ENCODE measurements around the gene AANAT.
A peak's percentile ranks its signal among the peaks of the same experiment; 100 is the strongest.

Gene AANAT

GRCh38 chr17:76467366-76467765 lies at the start of gene AANAT:
Gene AANAT (plus strand): TSS chr17:76467603. CDS start chr17:76468747, 1,144 bp downstream.
- no peak for DNase-seq (ENCODE audit: low read depth)

- DNase-seq (ENCODE audit: low read depth): no peak
Measured at GRCh38 chr17:76419576-76420260, 47.7 kb upstream of the AANAT start.

GRCh38 chr17:76420356-76421043 lies 46.9 kb upstream of the AANAT start:
- DNase-seq (ENCODE audit: low read depth): no peak

- DNase-seq (ENCODE audit: low read depth): no peak
Measured at GRCh38 chr17:76421044-76421407, 46.4 kb upstream of the AANAT start.

GRCh38 chr17:76422406-76422805 lies 45.0 kb upstream of the AANAT start:
- no peak for DNase-seq (ENCODE audit: low read depth)

- DNase-seq (ENCODE audit: low read depth): no peak
Measured at GRCh38 chr17:76422860-76423259, 44.5 kb upstream of the AANAT start.

- no peak for DNase-seq (ENCODE audit: low read depth)
Measured at GRCh38 chr17:76426853-76427252, 40.5 kb upstream of the AANAT start.

GRCh38 chr17:76427501-76428231 lies 39.7 kb upstream of the AANAT start:
- DNase-seq (ENCODE audit: low read depth): peak; percentile 16

GRCh38 chr17:76428511-76428910 lies 38.9 kb upstream of the AANAT start:
- no peak for DNase-seq (ENCODE audit: low read depth)

GRCh38 chr17:76431509-76431908 lies 35.9 kb upstream of the AANAT start:
- no peak for DNase-seq (ENCODE audit: low read depth)

GRCh38 chr17:76432004-76432403 lies 35.4 kb upstream of the AANAT start:
- no peak for DNase-seq (ENCODE audit: low read depth)

GRCh38 chr17:76432712-76433336 lies 34.6 kb upstream of the AANAT start:
- DNase-seq (ENCODE audit: low read depth): no peak

- DNase-seq (ENCODE audit: low read depth): no peak
Measured at GRCh38 chr17:76433693-76434092, 33.7 kb upstream of the AANAT start.

GRCh38 chr17:76434870-76435269 lies 32.5 kb upstream of the AANAT start:
- DNase-seq (ENCODE audit: low read depth): no peak

GRCh38 chr17:76435751-76436150 lies 31.7 kb upstream of the AANAT start:
- no peak for DNase-seq (ENCODE audit: low read depth)

GRCh38 chr17:76437467-76438402 lies 29.7 kb upstream of the AANAT start:
- no peak for DNase-seq (ENCODE audit: low read depth)

- DNase-seq (ENCODE audit: low read depth): no peak
Measured at GRCh38 chr17:76438906-76439305, 28.5 kb upstream of the AANAT start.

- DNase-seq (ENCODE audit: low read depth): no peak
Measured at GRCh38 chr17:76439314-76439928, 28.0 kb upstream of the AANAT start.

GRCh38 chr17:76440751-76441362 lies 26.5 kb upstream of the AANAT start:
- no peak for DNase-seq (ENCODE audit: low read depth)

- DNase-seq (ENCODE audit: low read depth): no peak
Measured at GRCh38 chr17:76441686-76442340, 25.6 kb upstream of the AANAT start.
